Right lobe of liver (tissue), 4 donors: Measurements from ENCODE around the gene B4GALNT1.

Source experiments
- POLR2A ChIP-seq: fragments of 450-650 bp; IDR thresholded peaks from one replicate; pipeline ENCODE4 v1.6.1; 2017; ENCODE audit warnings: antibody characterized with exemption, mild to moderate bottlenecking
- TF ChIP-seq, protein P1 (sequence below), 4 donors: fragments of 200-600 bp in 3 of 4; fragments of 450-650 bp in 1 of 4; IDR thresholded peaks; one replicate each; pipeline versions ENCODE4 v1.5.1 to v1.8.0; 2016 to 2022; ENCODE audit warnings: antibody characterized with exemption in 4 of 4, mild to moderate bottlenecking in 2 of 4
- donor health status: DM: no; HTN: no; CAD: no.
- donor health status: DM: no; HTN: no; CAD: no.
- donor health status: DM: no; HTN: yes; CAD: no.

DNA sequence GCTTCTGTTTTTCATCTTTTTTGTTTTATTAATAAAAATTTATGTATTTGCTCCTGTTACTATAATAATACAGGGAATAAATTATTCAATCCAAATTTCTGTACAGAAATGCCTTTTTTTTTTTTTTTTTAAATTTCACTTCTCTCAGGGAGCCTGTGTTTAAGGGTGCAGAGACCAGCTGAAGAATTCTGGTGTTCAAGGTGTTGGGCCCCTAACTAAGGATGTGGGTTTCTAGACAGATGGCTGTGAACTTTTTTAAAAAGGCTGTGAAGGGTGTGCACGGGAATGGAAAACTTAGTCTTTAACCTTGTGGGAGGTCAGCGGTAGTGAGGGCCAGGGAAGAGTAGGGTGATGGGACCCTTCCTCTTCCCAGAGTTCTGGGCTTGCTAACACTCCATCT lies 29.7 kb downstream of the B4GALNT1 start:
- TF ChIP-seq, protein P1, sequence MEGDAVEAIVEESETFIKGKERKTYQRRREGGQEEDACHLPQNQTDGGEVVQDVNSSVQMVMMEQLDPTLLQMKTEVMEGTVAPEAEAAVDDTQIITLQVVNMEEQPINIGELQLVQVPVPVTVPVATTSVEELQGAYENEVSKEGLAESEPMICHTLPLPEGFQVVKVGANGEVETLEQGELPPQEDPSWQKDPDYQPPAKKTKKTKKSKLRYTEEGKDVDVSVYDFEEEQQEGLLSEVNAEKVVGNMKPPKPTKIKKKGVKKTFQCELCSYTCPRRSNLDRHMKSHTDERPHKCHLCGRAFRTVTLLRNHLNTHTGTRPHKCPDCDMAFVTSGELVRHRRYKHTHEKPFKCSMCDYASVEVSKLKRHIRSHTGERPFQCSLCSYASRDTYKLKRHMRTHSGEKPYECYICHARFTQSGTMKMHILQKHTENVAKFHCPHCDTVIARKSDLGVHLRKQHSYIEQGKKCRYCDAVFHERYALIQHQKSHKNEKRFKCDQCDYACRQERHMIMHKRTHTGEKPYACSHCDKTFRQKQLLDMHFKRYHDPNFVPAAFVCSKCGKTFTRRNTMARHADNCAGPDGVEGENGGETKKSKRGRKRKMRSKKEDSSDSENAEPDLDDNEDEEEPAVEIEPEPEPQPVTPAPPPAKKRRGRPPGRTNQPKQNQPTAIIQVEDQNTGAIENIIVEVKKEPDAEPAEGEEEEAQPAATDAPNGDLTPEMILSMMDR (IDR thresholded peaks at IDR 0.05): no peak
- no peak for TF ChIP-seq POLR2A
